SK-N-SH treated with all-trans-retinoic acid at 6 μM for 48 hours (cell line): ENCODE data around the gene NAGLU.

Experiments
- ATAC-seq: fragments of 200-7000 bp; cut with Tn5 transposase; 3 replicates; pipeline ENCODE4 v1.9.1; 2020; ENCODE audit warnings: mild to moderate bottlenecking, moderate library complexity
- BACH2 ChIP-seq: fragments of 250-450 bp; sonication (Bioruptor Pico); IDR thresholded peaks from 2 replicates; pipeline ENCODE4 v1.9.0; 2021; ENCODE audit warnings: mild to moderate bottlenecking, borderline replicate concordance
- CSDC2 ChIP-seq: fragments of 250-450 bp; sonication (Bioruptor Pico); IDR thresholded peaks from 2 replicates; pipeline ENCODE4 v1.5.0; 2020; ENCODE audit warnings: mild to moderate bottlenecking, moderate library complexity
- ESRRG ChIP-seq: fragments of 250-450 bp; sonication (Bioruptor Pico); IDR thresholded peaks from 2 replicates; pipeline ENCODE4 v1.6.1; 2021; ENCODE audit warnings: mild to moderate bottlenecking
- GLIS3 ChIP-seq: fragments of 250-450 bp; sonication (Bioruptor Pico); IDR thresholded peaks from 2 replicates; pipeline ENCODE4 v1.5.0; 2020; ENCODE audit warnings: mild to moderate bottlenecking, moderate library complexity
- ISL1 ChIP-seq: fragments of 250-450 bp; sonication (Bioruptor Pico); IDR thresholded peaks from 2 replicates; pipeline ENCODE4 v2.1.2; 2022; ENCODE audit warnings: mild to moderate bottlenecking, moderate library complexity
- OSR1 ChIP-seq: fragments of 250-450 bp; sonication (Bioruptor Pico); IDR thresholded peaks from 2 replicates; pipeline ENCODE4 v1.8.0; 2022; ENCODE audit warnings: moderate library complexity, mild to moderate bottlenecking, inconsistent platforms
- RARB ChIP-seq: fragments of 250-450 bp; sonication (Bioruptor Pico); IDR thresholded peaks from 2 replicates; pipeline ENCODE4 v1.8.0; 2021; ENCODE audit warnings: mild to moderate bottlenecking, moderate library complexity
- SNAI2 ChIP-seq: fragments of 250-450 bp; sonication (Bioruptor Pico); IDR thresholded peaks from 2 replicates; pipeline ENCODE4 v1.5.0; 2020; ENCODE audit warnings: mild to moderate bottlenecking, moderate library complexity
- TCF4 ChIP-seq: fragments of 250-450 bp; sonication (Bioruptor Pico); IDR thresholded peaks from 2 replicates; pipeline ENCODE4 v1.8.0; 2021; ENCODE audit warnings: mild to moderate bottlenecking, moderate library complexity, borderline replicate concordance
- TOX ChIP-seq: fragments of 250-450 bp; sonication (Bioruptor Pico); IDR thresholded peaks from 2 replicates; pipeline ENCODE4 v1.8.0; 2021; ENCODE audit warnings: mild to moderate bottlenecking, moderate library complexity, borderline replicate concordance
- ZC3H10 ChIP-seq: fragments of 250-450 bp; sonication (Bioruptor Pico); IDR thresholded peaks from 2 replicates; pipeline ENCODE4 v1.5.1; 2021; ENCODE audit warnings: mild to moderate bottlenecking, moderate library complexity
- ZFP3 ChIP-seq: fragments of 250-450 bp; sonication (Bioruptor Pico); IDR thresholded peaks from 2 replicates; pipeline ENCODE4 v1.5.0; 2020; ENCODE audit warnings: mild to moderate bottlenecking, moderate library complexity
- ZNF565 ChIP-seq: fragments of 450-650 bp; formaldehyde crosslinking; conservative IDR thresholded peaks from 2 replicates; pipeline ENCODE4 v1.5.0; 2020; ENCODE audit warnings: low read depth, mild to moderate bottlenecking, moderate library complexity
- ZNF70 ChIP-seq: fragments of 450-650 bp; formaldehyde crosslinking; IDR thresholded peaks from 2 replicates; pipeline ENCODE4 v1.5.0; 2020; ENCODE audit warnings: mild to moderate bottlenecking, moderate library complexity
- ZNF8 ChIP-seq: fragments of 450-650 bp; formaldehyde crosslinking; IDR thresholded peaks from 2 replicates; pipeline ENCODE4 v1.5.0; 2020; ENCODE audit warnings: mild to moderate bottlenecking, moderate library complexity
- TF ChIP-seq, protein P1 (sequence below): fragments of 250-450 bp; sonication (Bioruptor Pico); IDR thresholded peaks from 2 replicates; pipeline ENCODE4 v1.5.0; 2020; ENCODE audit warnings: mild to moderate bottlenecking, moderate library complexity
- TF ChIP-seq, protein P2 (sequence below): fragments of 250-450 bp; sonication (Bioruptor Pico); IDR thresholded peaks from 2 replicates; pipeline ENCODE4 v1.5.1; 2020; ENCODE audit warnings: low read depth, mild to moderate bottlenecking, moderate library complexity
- TF ChIP-seq, protein P3 (sequence below): fragments of 250-450 bp; sonication (Bioruptor Pico); IDR thresholded peaks from 2 replicates; pipeline ENCODE4 v1.5.1; 2021; ENCODE audit warnings: mild to moderate bottlenecking, moderate library complexity

NAGLU gene

DNA sequence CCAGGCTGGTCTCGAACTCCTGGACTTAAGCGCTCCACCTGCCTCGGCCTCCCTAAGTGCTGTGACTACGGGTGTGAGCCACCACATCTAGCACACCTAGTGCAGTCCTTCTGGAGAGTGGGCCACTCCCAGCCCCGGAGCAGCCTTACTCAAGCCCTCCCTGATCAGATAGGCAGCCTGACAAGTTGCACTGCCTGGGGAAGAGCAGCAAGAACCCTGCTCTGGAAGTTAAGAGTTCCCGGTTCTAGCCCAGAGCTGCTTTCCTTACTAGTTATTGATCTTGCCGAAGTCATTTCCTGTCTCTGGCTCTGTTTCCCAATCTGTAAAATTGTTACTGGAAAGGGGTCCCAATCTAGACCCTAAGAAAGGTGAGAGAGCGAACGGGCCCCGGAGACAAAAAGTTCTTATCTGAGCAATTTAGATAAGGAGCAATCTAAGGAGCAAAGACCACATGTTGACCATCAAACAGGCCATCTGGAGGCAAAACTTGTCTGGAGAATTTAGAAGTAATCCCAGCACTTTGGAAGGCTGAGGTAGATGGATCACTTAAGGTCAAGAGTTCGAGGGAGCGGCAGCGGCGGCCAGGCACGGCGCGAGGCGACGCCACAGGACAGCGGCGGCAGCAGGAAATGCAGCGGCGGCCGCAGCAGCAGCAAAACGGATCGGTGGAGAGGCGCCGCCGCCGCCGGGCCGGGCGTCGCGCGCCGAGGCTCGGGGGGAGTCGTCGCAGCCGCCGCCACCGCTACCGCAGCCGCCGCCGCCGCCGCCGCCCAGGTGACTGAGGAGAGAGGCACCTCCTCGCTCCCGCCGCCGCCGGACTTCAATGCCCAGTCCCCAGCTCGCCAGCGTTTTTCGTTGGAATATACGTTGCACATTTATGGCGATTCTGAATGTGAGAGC is 4.3 kb upstream of the NAGLU start:
- TF ChIP-seq BACH2 (no peak), TOX (CRISPR knock-in tag) (no peak), ISL1 (CRISPR knock-in tag) (no peak)
- TF ChIP-seq, protein P1, sequence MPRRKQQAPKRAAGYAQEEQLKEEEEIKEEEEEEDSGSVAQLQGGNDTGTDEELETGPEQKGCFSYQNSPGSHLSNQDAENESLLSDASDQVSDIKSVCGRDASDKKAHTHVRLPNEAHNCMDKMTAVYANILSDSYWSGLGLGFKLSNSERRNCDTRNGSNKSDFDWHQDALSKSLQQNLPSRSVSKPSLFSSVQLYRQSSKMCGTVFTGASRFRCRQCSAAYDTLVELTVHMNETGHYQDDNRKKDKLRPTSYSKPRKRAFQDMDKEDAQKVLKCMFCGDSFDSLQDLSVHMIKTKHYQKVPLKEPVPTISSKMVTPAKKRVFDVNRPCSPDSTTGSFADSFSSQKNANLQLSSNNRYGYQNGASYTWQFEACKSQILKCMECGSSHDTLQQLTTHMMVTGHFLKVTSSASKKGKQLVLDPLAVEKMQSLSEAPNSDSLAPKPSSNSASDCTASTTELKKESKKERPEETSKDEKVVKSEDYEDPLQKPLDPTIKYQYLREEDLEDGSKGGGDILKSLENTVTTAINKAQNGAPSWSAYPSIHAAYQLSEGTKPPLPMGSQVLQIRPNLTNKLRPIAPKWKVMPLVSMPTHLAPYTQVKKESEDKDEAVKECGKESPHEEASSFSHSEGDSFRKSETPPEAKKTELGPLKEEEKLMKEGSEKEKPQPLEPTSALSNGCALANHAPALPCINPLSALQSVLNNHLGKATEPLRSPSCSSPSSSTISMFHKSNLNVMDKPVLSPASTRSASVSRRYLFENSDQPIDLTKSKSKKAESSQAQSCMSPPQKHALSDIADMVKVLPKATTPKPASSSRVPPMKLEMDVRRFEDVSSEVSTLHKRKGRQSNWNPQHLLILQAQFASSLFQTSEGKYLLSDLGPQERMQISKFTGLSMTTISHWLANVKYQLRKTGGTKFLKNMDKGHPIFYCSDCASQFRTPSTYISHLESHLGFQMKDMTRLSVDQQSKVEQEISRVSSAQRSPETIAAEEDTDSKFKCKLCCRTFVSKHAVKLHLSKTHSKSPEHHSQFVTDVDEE = no peak
- peak; percentile 30 for ATAC-seq

DNA sequence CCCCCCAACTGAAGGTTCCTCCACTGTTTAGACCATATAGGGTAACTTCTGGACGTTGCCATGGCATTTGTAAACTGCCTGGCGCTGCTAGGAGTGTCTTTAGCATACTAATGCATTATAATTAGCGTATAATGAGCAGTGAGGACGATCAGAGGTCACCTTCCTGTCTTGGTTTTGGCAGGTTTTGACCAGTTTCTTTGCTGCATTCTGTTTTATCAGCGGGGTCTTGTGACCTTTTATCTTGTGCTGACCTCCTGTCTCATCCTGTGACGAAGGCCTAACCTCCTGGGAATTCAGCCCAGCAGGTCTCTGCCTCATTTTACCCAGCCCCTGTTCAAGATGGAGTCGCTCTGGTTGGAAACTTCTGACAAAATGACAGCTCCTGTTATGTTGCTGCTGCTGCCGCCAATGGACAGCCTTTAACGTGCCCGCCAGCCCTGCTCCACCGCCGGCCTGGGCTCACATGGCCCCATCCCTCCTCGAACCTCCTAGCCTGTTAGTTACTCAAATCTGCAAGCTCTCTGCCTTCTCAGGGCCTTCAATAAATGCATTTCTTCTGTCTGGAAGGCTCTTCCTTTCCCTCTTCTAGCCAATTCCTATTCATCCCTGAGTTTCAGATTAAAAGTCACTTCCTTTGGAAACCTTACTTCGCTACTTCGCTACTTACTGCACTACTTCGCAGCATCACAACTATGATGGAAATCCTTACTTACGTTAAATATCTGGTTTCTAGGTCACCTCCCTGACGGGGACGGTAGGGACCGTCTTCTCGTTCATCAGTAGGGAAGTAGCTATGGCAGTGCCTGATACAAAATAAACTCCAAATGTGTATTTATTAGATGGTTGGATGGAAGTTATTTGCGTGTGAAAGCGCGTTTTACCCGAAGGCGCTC is 640 bp upstream of the NAGLU start:
- no peak for TF ChIP-seq CSDC2 (CRISPR knock-in tag)
- TF ChIP-seq, protein P2, sequence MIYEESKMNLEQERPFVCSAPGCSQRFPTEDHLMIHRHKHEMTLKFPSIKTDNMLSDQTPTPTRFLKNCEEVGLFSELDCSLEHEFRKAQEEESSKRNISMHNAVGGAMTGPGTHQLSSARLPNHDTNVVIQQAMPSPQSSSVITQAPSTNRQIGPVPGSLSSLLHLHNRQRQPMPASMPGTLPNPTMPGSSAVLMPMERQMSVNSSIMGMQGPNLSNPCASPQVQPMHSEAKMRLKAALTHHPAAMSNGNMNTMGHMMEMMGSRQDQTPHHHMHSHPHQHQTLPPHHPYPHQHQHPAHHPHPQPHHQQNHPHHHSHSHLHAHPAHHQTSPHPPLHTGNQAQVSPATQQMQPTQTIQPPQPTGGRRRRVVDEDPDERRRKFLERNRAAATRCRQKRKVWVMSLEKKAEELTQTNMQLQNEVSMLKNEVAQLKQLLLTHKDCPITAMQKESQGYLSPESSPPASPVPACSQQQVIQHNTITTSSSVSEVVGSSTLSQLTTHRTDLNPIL (CRISPR knock-in tag) = peak; percentile 19; the same call in 1 of the 2 replicates
- TF ChIP-seq SNAI2 (CRISPR knock-in tag) = no peak
- no peak for TF ChIP-seq ZNF8
- no peak for TF ChIP-seq ZNF70
- TF ChIP-seq TCF4 (CRISPR knock-in tag) = no peak
- peak; percentile 26 for ATAC-seq

DNA sequence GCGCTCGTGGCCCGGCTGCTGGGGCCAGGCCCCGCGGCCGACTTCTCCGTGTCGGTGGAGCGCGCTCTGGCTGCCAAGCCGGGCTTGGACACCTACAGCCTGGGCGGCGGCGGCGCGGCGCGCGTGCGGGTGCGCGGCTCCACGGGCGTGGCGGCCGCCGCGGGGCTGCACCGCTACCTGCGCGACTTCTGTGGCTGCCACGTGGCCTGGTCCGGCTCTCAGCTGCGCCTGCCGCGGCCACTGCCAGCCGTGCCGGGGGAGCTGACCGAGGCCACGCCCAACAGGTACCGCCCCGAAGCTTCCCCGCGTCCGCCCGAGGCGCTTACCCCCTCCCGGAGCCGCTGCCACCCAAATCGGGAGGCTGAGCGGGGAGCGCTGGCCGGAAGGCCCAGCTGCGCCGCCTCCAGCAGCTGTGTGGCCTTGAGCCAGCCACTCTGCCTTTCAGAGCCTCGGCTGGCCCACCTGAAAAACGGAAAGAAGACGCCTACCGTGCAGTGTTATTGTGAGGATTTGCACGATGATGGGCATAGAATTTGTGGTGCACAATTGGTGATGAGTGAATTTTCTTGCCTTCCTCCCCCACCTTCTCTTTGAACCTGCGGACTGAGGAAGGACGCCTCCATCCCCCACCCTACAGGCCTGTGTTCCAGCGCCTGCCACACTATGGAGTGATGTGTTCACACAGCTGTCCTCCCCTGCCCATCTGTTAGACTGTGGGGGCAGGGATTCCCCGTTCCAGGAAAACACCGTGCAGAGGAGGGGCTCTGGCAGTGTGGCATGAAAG is 523 bp downstream of the NAGLU start:
- no peak for TF ChIP-seq RARB
- TF ChIP-seq TOX (CRISPR knock-in tag) = no peak
- no peak for TF ChIP-seq BACH2
- TF ChIP-seq CSDC2 (CRISPR knock-in tag) = no peak
- TF ChIP-seq ZFP3 = no peak
- ATAC-seq = peak; percentile 77

DNA sequence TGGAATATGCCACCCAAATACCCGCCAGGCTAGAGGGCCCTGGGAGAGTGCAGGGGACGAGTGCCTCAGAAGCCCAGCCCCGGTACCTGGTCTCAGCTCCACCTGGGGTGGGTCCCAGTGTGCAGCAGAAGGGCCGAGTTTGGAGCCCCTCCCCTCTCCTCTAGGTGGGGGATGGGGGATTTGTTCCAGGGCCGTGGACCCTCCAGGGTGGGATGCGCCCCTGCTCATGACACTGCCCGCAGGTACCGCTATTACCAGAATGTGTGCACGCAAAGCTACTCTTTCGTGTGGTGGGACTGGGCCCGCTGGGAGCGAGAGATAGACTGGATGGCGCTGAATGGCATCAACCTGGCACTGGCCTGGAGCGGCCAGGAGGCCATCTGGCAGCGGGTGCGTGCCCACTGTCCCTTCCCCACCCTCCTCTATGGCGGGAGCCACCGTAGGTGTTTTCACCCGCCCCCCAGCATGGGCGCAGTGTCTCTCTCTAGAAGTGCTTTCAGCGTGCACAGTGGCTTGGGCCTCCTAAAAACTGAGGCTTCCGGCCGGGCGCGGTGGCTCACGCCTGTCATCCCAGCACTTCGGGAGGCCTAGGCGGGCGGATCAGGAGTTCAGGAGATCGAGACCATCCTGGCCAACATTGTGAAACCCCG is 1.2 kb downstream of the NAGLU start:
- ATAC-seq = no peak; the same call in 2 of the 3 replicates

DNA sequence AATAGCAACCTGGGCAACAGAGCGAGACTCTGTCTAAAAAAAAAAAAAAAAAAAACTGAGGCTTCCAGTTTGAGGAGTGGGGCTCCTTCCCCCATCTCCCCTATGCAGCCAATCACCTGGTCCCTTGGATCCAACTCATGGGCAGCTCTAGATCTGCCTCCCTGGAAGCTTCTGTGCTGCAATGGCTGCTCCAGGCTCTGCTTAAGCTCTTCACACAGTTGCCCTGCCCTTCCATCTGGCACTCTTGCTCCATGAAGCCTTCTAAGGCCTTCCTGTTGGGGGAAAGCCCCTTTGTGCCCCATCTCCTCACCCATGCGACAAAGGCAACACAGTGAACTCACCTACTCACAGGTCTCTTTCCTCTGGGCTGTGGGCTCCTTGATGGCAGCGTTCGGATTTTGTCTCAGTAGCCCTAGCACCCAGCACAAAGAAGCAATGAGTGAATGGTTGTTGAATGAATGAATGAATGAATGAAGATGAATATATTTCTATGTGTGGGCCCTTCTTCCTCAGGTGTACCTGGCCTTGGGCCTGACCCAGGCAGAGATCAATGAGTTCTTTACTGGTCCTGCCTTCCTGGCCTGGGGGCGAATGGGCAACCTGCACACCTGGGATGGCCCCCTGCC is 1.9 kb downstream of the NAGLU start:
- no peak for ATAC-seq
- TF ChIP-seq ZNF565 (no peak), RARB (no peak), TCF4 (CRISPR knock-in tag) (no peak), GLIS3 (CRISPR knock-in tag) (no peak), BACH2 (no peak), SNAI2 (CRISPR knock-in tag) (no peak), CSDC2 (CRISPR knock-in tag) (no peak), ZFP3 (no peak), ZNF8 (no peak), ISL1 (CRISPR knock-in tag) (no peak), ZC3H10 (CRISPR knock-in tag) (no peak)
- TF ChIP-seq, protein P1 = no peak
- TF ChIP-seq, all 23 proteins: peak for 0

More for the DNA sequence above, 1.2 kb downstream of the NAGLU start:
- no peak for TF ChIP-seq SNAI2 (CRISPR knock-in tag)
- no peak for TF ChIP-seq ESRRG (CRISPR knock-in tag)
- no peak for TF ChIP-seq OSR1 (CRISPR knock-in tag)
- TF ChIP-seq, protein P3, sequence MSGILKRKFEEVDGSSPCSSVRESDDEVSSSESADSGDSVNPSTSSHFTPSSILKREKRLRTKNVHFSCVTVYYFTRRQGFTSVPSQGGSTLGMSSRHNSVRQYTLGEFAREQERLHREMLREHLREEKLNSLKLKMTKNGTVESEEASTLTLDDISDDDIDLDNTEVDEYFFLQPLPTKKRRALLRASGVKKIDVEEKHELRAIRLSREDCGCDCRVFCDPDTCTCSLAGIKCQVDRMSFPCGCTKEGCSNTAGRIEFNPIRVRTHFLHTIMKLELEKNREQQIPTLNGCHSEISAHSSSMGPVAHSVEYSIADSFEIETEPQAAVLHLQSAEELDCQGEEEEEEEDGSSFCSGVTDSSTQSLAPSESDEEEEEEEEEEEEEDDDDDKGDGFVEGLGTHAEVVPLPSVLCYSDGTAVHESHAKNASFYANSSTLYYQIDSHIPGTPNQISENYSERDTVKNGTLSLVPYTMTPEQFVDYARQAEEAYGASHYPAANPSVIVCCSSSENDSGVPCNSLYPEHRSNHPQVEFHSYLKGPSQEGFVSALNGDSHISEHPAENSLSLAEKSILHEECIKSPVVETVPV (CRISPR knock-in tag) = no peak
- TF ChIP-seq BACH2 = no peak
